Measurements from ENCODE around the gene ZFAND2B. TPM values are rescaled to one million over a fixed set of nuclear protein-coding genes. Genes with fewer than 3 reads are reported as not detected.

ZFAND2B gene
- total RNA-seq, 1 experiment from 2014 or later, result 16.4 TPM

- H3K36me3 Mint-ChIP-seq (ENCODE audit: insufficient read depth in 1 of 3, low read depth in 3 of 3), result peaks cover 22 to 54% (median 48%) of the 10 kb centered on the region in 3 experiments
- no peak overlapping the region for H2AFZ ChIP-seq (ENCODE audit: low read length)
- no peak overlapping the region for H2AK5ac ChIP-seq (ENCODE audit: insufficient read length, low read length)
- H3K9me3 ChIP-seq (ENCODE audit: control insufficient read depth, low read depth, low read length), result no peaks in the 10 kb centered on the region
- H3K23ac ChIP-seq (ENCODE audit: insufficient read length, low read depth, low read length), result no peak overlapping the region
- no peaks in the 10 kb centered on the region for H3K4me1 ChIP-seq (ENCODE audit: insufficient read depth, low read length)
- H3K4me3 Mint-ChIP-seq, result peak overlapping the region; percentile 81 to 99
- H3K4me2 ChIP-seq (ENCODE audit: insufficient read depth, insufficient read length, low read length), result peak overlapping the region; percentile 65
- no peak overlapping the region for H4K91ac ChIP-seq (ENCODE audit: insufficient read length, low read depth, low read length)
- no peak overlapping the region for H2BK15ac ChIP-seq (ENCODE audit: low read depth, low read length)
- TF ChIP-seq CTCF (conservative IDR thresholded peaks at IDR 0.05), result no peak
- peak overlapping the region in 1 of 3 experiments; percentile 40; a peak in 1 of 7 replicates for H3K27ac Mint-ChIP-seq
- no peaks in the 10 kb centered on the region for H3K79me1 ChIP-seq (ENCODE audit: insufficient read depth, low read depth, low read length, poor library complexity, severe bottlenecking)
- H3K4ac ChIP-seq (ENCODE audit: low read depth, low read length), result no peak overlapping the region
- no peak overlapping the region for H2BK12ac ChIP-seq (ENCODE audit: insufficient read length, low read depth, low read length)
- no peak for DNase-seq
- H3K18ac ChIP-seq (ENCODE audit: insufficient read length, low read depth, low read length), result no peak overlapping the region
- H3K23me2 ChIP-seq (ENCODE audit: insufficient read length, low read depth, low read length, poor library complexity, severe bottlenecking), result no peaks in the 10 kb centered on the region
- H3K9me3 Mint-ChIP-seq, result no peaks in the 10 kb centered on the region; a peak in 1 of 5 replicates
- H2BK20ac ChIP-seq (ENCODE audit: low read depth, low read length, poor library complexity, severe bottlenecking), result no peak overlapping the region
- H3K27me3 Mint-ChIP-seq (ENCODE audit: low read depth), result no peaks in the 10 kb centered on the region
- H4K5ac ChIP-seq (ENCODE audit: insufficient read length, low read depth, low read length), result no peak overlapping the region
- H3K4me1 Mint-ChIP-seq, result peaks cover 11% of the 10 kb centered on the region in 2 experiments
- WGBS (ENCODE audit: extremely low coverage, insufficient read length, low lambda C conversion rate), result no CpG with 5 or more reads among the region's 19 CpGs
- H3K27me3 ChIP-seq (ENCODE audit: insufficient read depth, low read length), result no peaks in the 10 kb centered on the region
- H3K9ac ChIP-seq (ENCODE audit: extremely low read depth, insufficient read length, low read length), result peak overlapping the region; percentile 74
- H3K14ac ChIP-seq (ENCODE audit: insufficient read depth, low read length), result no peak overlapping the region; the same call in 1 of the 2 replicates
- H3T11ph ChIP-seq (ENCODE audit: low read length), result no peak overlapping the region
- H3K27ac ChIP-seq (ENCODE audit: insufficient read length, low read depth, low read length), result no peak overlapping the region
- no peak overlapping the region for H2BK120ac ChIP-seq (ENCODE audit: low read depth, low read length, poor library complexity, severe bottlenecking)
- H4K20me1 ChIP-seq (ENCODE audit: control insufficient read depth, insufficient read depth, insufficient read length), result no peaks in the 10 kb centered on the region
- H3K56ac ChIP-seq (ENCODE audit: insufficient read length, low read depth, low read length), result no peak overlapping the region
- H4K8ac ChIP-seq (replicated peaks; ENCODE audit: insufficient read length, low read depth, low read length), result no peak overlapping the region
- 0 out of 2 replicates have a peak, but pooled peaks cover 2% of the 10 kb centered on the region for H3K79me2 ChIP-seq (ENCODE audit: insufficient read depth, low read length)
- no peak overlapping the region for H2BK5ac ChIP-seq (ENCODE audit: insufficient read length, low read length)
Observed at GRCh38 chr2:219228911-219229304, 22.3 kb downstream of the ZFAND2B start.
